HAP-1 (cell line): Measurements from ENCODE around the gene SLC9A4.

ENCODE experiments used
- DNase-seq, 2 experiments: peaks; one replicate each; pipeline ENCODE4 v3.0.0-alpha.2; 2016 to 2020; ENCODE audit warnings: low spot score in 2 of 2
- H3K27me3 ChIP-seq: fragments of 250-450 bp; sonication (Bioruptor Pico); 2 replicates; pipeline ENCODE4 v1.5.1; 2020; ENCODE audit warnings: low read depth, mild to moderate bottlenecking, moderate library complexity
- H3K36me3 ChIP-seq: fragments of 250-450 bp; sonication (Bioruptor Pico); replicated peaks from 2 replicates; pipeline ENCODE4 v1.5.1; 2020; ENCODE audit warnings: mild to moderate bottlenecking
- H3K4me1 ChIP-seq: fragments of 250-450 bp; sonication (Bioruptor Pico); 2 replicates; pipeline ENCODE4 v1.5.1; 2020; ENCODE audit warnings: mild to moderate bottlenecking
- H3K4me3 ChIP-seq: fragments of 250-450 bp; sonication (Bioruptor Pico); 2 replicates; pipeline ENCODE4 v1.5.1; 2020; ENCODE audit warnings: mild to moderate bottlenecking, moderate library complexity
- H3K9me3 ChIP-seq: fragments of 250-450 bp; sonication (Bioruptor Pico); 2 replicates; pipeline ENCODE4 v1.5.1; 2020; ENCODE audit warnings: mild to moderate bottlenecking, moderate library complexity
- in situ Hi-C: fragments of 300-500 bp; cut with MboI; formaldehyde crosslinking; loops from 3 replicates; pipeline ENCODE4 v1.14.3; 2020; ENCODE audit warnings: low sequenced_read_pairs, inconsistent platforms, mixed read lengths

The SLC9A4 gene

DNA sequence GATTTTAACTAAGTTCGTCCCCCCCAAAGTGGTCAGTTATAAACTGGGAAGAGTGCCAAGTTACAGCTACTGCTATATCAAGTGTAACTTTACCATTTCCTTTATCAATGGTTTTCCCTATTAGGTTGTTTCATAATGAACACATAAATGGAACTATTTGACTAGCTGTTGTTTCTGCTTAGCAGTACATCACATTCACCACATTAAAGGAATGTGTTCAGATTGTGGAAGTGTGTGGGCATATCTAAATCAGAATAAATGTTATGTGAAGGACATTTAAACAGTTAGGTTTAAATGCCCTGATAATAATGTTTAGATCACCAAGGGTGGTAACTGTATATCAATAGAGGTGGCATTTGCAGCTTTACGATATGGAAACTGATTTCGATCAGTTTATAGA, 45.1 kb downstream of the SLC9A4 start:
- Histone ChIP-seq H3K27me3 (no peaks in the 10 kb centered on the region), H3K9me3 (no peaks in the 10 kb centered on the region; the same call in 1 of the 2 replicates), H3K4me1 (no peaks in the 10 kb centered on the region; the same call in 1 of the 2 replicates), H3K4me3 (no peak overlapping the region), H3K36me3 (no peaks in the 10 kb centered on the region)
- in situ Hi-C loops: no loop called here
- no peak for DNase-seq

DNA sequence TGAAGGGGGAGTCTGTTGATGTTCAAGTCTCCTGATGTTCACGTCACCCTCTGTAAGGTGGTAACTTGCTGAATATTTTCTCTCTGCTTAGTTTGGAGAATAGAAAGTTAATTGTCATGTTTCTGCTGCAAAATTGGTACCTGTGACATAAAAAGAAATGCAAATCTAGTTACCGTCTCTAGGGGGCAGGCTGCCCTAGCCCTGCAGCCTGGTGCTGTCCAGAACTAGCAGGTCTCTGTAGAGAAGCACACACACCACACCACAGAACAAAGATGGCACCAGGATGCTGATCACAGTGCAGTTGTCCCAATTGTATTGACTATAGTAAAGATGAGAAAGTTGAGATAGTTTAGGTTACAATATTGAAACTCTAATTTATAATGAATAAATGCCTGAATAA, 47.0 kb downstream of the SLC9A4 start:
- no peaks in the 10 kb centered on the region for H3K4me1 ChIP-seq
- H3K9me3 ChIP-seq: no peaks in the 10 kb centered on the region; the same call in 1 of the 2 replicates
- H3K4me3 ChIP-seq: no peak overlapping the region
- peak in 1 of 2 experiments; percentile 16 for DNase-seq
- in situ Hi-C loops: no loop called here
- no peaks in the 10 kb centered on the region for H3K36me3 ChIP-seq
- H3K27me3 ChIP-seq: no peaks in the 10 kb centered on the region

- Histone ChIP-seq H3K4me1 (no peaks in the 10 kb centered on the region), H3K4me3 (no peak overlapping the region), H3K27me3 (no peaks in the 10 kb centered on the region), H3K36me3 (no peaks in the 10 kb centered on the region), H3K9me3 (no peaks in the 10 kb centered on the region)
- in situ Hi-C loops: no loop called here
- no peak for DNase-seq
These were observed 47.8 kb downstream of the SLC9A4 start for GRCh38 chr2:102520801-102521200.

DNA sequence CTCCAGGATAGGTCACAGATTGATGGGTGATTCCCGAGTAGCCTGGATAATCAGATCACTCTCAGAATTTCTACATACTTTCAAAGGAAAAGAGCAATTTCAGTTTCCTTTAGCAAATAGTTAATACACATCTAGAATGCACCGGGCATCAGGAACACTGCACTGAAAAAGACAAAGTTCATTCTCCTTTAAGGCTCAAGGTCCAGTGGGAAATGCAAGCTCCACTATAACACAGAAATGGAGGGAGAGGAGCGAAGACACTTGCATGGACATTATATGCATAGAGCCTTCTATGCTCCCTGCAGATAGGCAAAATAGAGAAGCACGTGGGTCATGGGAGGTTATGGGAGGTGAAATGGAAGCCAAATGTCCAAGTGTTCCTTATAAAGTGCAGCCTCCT, 49.1 kb downstream of the SLC9A4 start:
- no peaks in the 10 kb centered on the region for H3K36me3 ChIP-seq
- no peaks in the 10 kb centered on the region for H3K27me3 ChIP-seq
- DNase-seq: no peak
- no peaks in the 10 kb centered on the region for H3K4me1 ChIP-seq
- H3K4me3 ChIP-seq: no peak overlapping the region
- in situ Hi-C loops: no loop called here
- H3K9me3 ChIP-seq: no peaks in the 10 kb centered on the region

DNA sequence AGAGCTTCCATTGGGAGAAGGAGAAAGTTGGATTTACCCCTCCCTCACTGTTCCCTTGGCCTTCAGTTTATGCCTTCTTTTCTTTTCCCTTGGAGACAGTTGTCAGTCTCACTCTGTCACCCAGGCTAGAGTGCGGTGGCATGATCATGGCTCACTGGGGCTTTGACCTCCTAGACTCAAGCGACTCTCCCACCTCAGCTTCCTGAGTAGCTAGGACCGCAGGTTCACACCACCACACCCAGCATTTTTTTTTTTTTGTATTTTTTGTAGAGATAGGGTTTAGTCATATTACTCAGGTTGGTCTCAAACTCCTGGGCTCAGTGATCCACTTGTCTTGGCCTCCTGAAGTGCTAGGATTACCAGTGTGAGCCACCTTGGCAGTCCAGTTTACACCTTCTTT, 49.9 kb downstream of the SLC9A4 start:
- in situ Hi-C loops: no loop called here

GRCh38 chr2:102523651-102524050, 50.6 kb downstream of the SLC9A4 start:
- H3K36me3 ChIP-seq: no peaks in the 10 kb centered on the region
- H3K4me1 ChIP-seq: no peaks in the 10 kb centered on the region
- no peaks in the 10 kb centered on the region for H3K27me3 ChIP-seq
- DNase-seq: no peak
- no peak overlapping the region for H3K4me3 ChIP-seq
- no peaks in the 10 kb centered on the region for H3K9me3 ChIP-seq
- in situ Hi-C loops: no loop called here

More for the DNA sequence above, 49.9 kb downstream of the SLC9A4 start:
- Histone ChIP-seq H3K4me1 (no peaks in the 10 kb centered on the region), H3K27me3 (no peaks in the 10 kb centered on the region), H3K36me3 (no peaks in the 10 kb centered on the region), H3K4me3 (no peak overlapping the region), H3K9me3 (no peaks in the 10 kb centered on the region)
- DNase-seq: no peak

GRCh38 chr2:102527086-102527485, 54.1 kb downstream of the SLC9A4 start:
- in situ Hi-C loops: no loop called here
- Histone ChIP-seq H3K4me3 (no peak overlapping the region), H3K9me3 (no peaks in the 10 kb centered on the region), H3K4me1 (no peaks in the 10 kb centered on the region), H3K36me3 (no peaks in the 10 kb centered on the region), H3K27me3 (no peaks in the 10 kb centered on the region)
- DNase-seq: no peak

GRCh38 chr2:102538491-102538890, 65.5 kb downstream of the SLC9A4 start:
- no peak for DNase-seq
- in situ Hi-C loops: no loop called here
- Histone ChIP-seq H3K36me3 (no peaks in the 10 kb centered on the region), H3K4me3 (no peak overlapping the region), H3K27me3 (no peaks in the 10 kb centered on the region), H3K4me1 (no peaks in the 10 kb centered on the region), H3K9me3 (no peaks in the 10 kb centered on the region)

- H3K9me3 ChIP-seq: no peaks in the 10 kb centered on the region
- no peaks in the 10 kb centered on the region for H3K36me3 ChIP-seq
- in situ Hi-C loops: no loop called here
- no peaks in the 10 kb centered on the region for H3K4me1 ChIP-seq
- peak in 1 of 2 experiments; percentile 7 for DNase-seq
- no peak overlapping the region for H3K4me3 ChIP-seq
- H3K27me3 ChIP-seq: no peaks in the 10 kb centered on the region
These were observed 67.9 kb downstream of the SLC9A4 start for GRCh38 chr2:102540882-102541281.

- Histone ChIP-seq H3K27me3 (no peaks in the 10 kb centered on the region), H3K4me1 (no peaks in the 10 kb centered on the region), H3K9me3 (no peaks in the 10 kb centered on the region), H3K4me3 (no peak overlapping the region), H3K36me3 (no peaks in the 10 kb centered on the region)
- in situ Hi-C loops: no loop called here
- no peak for DNase-seq
These were observed 71.2 kb downstream of the SLC9A4 start for GRCh38 chr2:102544182-102544581.

DNA sequence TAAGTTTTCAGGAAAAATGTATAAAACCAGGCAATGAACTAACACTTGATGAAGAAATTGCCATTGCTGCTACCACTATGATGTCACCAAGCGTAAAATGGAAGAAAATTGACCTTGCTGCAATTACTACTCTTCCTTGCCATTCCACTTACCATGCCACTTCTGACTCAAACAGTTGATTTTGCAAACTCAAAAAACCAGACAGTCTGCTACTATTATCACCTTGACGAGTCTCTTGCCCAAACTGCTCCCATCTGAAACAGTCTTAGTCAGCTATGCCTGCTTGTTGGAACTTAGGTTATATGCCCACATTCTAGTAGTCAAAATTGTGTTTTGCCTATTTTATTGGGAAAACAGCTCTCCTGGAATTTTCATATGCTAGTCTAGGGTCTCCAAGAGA, 74.4 kb downstream of the SLC9A4 start:
- Histone ChIP-seq H3K4me1 (no peaks in the 10 kb centered on the region), H3K27me3 (no peaks in the 10 kb centered on the region), H3K4me3 (no peak overlapping the region), H3K9me3 (no peaks in the 10 kb centered on the region), H3K36me3 (no peaks in the 10 kb centered on the region)
- no peak for DNase-seq
- in situ Hi-C loops: no loop called here

GRCh38 chr2:102549027-102549426, 76.0 kb downstream of the SLC9A4 start:
- no peaks in the 10 kb centered on the region for H3K4me1 ChIP-seq
- DNase-seq: no peak
- H3K4me3 ChIP-seq: no peak overlapping the region
- H3K27me3 ChIP-seq: no peaks in the 10 kb centered on the region
- in situ Hi-C loops: no loop called here
- no peaks in the 10 kb centered on the region for H3K36me3 ChIP-seq
- no peaks in the 10 kb centered on the region for H3K9me3 ChIP-seq

DNA sequence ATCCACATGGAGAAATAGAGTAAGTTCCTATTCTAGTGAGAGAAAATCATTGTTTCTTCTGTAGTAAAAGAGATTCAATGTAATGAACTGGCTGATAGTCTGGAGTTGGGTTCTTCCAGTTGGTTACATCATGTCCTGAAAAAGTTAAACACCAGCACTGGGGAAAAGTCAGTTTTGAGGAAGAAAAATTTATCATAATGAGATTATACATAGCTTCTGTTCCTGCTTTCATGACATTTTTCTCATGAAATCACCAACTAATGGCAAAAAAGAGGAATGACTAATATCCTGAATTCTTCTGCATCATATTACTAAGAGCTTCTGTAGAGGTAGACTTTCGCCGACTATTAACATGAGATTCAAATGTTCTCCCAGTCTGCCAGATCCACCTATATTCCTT, 77.1 kb downstream of the SLC9A4 start:
- in situ Hi-C loops: no loop called here

GRCh38 chr2:102551329-102552096, 78.5 kb downstream of the SLC9A4 start:
- no peaks in the 10 kb centered on the region for H3K4me1 ChIP-seq

More for the DNA sequence above, 77.1 kb downstream of the SLC9A4 start:
- H3K4me3 ChIP-seq: no peak overlapping the region
- no peaks in the 10 kb centered on the region for H3K27me3 ChIP-seq
- no peak for DNase-seq
- no peaks in the 10 kb centered on the region for H3K36me3 ChIP-seq
- no peaks in the 10 kb centered on the region for H3K9me3 ChIP-seq
- no peaks in the 10 kb centered on the region for H3K4me1 ChIP-seq

GRCh38 chr2:102553601-102554000, 80.6 kb downstream of the SLC9A4 start:
- Histone ChIP-seq H3K27me3 (no peaks in the 10 kb centered on the region), H3K36me3 (no peaks in the 10 kb centered on the region), H3K9me3 (no peaks in the 10 kb centered on the region), H3K4me1 (no peaks in the 10 kb centered on the region), H3K4me3 (no peak overlapping the region)
- in situ Hi-C loops: no loop called here
- DNase-seq: no peak

More at GRCh38 chr2:102551329-102552096, 78.5 kb downstream of the SLC9A4 start:
- Histone ChIP-seq H3K27me3 (no peaks in the 10 kb centered on the region), H3K4me3 (no peak overlapping the region), H3K9me3 (no peaks in the 10 kb centered on the region), H3K36me3 (no peaks in the 10 kb centered on the region)
- in situ Hi-C loops: no loop called here
- DNase-seq: no peak
